MM.1S (cell line): ENCODE results near the gene SCRG1.

ENCODE experiments used
- DNase-seq: peaks from one replicate; pipeline ENCODE4 v3.0.0-alpha.2; 2015
- H2AFZ ChIP-seq: fragments of 300-600 bp; sonication (generic); 2 replicates; pipeline ENCODE4 v1.6.0; 2016; ENCODE audit warnings: antibody characterized with exemption, low read length
- H3F3A ChIP-seq: fragments of 300-600 bp; sonication (generic); 2 replicates; pipeline ENCODE4 v1.6.1; 2016; ENCODE audit warnings: mild to moderate bottlenecking, antibody characterized with exemption, low read length, moderate library complexity, mixed read lengths; ENCODE audit not compliant: insufficient read depth
- H3K27ac ChIP-seq: fragments of 300-600 bp; sonication (generic); 2 replicates; pipeline ENCODE4 v1.5.1; 2016; ENCODE audit warnings: mild to moderate bottlenecking, low read length
- H3K27me3 ChIP-seq: fragments of 300-600 bp; sonication (generic); replicated peaks from 2 replicates; pipeline ENCODE4 v1.6.0; 2016; ENCODE audit warnings: low read length; ENCODE audit not compliant: insufficient read depth
- H3K36me3 ChIP-seq: fragments of 300-600 bp; sonication (generic); replicated peaks from 2 replicates; pipeline ENCODE4 v1.6.1; 2016; ENCODE audit warnings: mild to moderate bottlenecking, low read length, mixed read lengths; ENCODE audit not compliant: insufficient read depth
- H3K4me1 ChIP-seq: fragments of 300-600 bp; sonication (generic); 2 replicates; pipeline ENCODE4 v1.6.1; 2016; ENCODE audit warnings: low read length, mixed read lengths
- H3K4me2 ChIP-seq: fragments of 300-600 bp; sonication (generic); 2 replicates; pipeline ENCODE4 v1.6.0; 2016; ENCODE audit warnings: low read depth, low read length
- H3K4me3 ChIP-seq: fragments of 300-600 bp; sonication (generic); 2 replicates; pipeline ENCODE4 v1.5.1; 2016; ENCODE audit warnings: low read length, mixed read lengths
- H3K79me2 ChIP-seq: fragments of 300-600 bp; sonication (generic); 2 replicates; pipeline ENCODE4 v1.6.1; 2016; ENCODE audit warnings: mixed run types, low read length, mixed read lengths
- H3K9ac ChIP-seq: fragments of 300-600 bp; sonication (generic); 2 replicates; pipeline ENCODE4 v1.6.1; 2016; ENCODE audit warnings: low read length, mixed read lengths
- H3K9me2 ChIP-seq: fragments of 300-600 bp; sonication (generic); replicated peaks from 2 replicates; pipeline ENCODE4 v1.6.1; 2016; ENCODE audit warnings: mild to moderate bottlenecking, low read length, mixed read lengths; ENCODE audit not compliant: insufficient read depth
- H3K9me3 ChIP-seq: fragments of 300-600 bp; sonication (generic); replicated peaks from 2 replicates; pipeline ENCODE4 v1.6.1; 2016; ENCODE audit warnings: mild to moderate bottlenecking, low read length, mixed read lengths; ENCODE audit not compliant: insufficient read depth
- H4K20me1 ChIP-seq: fragments of 300-600 bp; sonication (generic); 2 replicates; pipeline ENCODE4 v1.6.1; 2016; ENCODE audit warnings: mild to moderate bottlenecking, low read length, moderate library complexity, mixed read lengths; ENCODE audit not compliant: insufficient read depth
- CTCF ChIP-seq: fragments of 300-600 bp; sonication (generic); IDR thresholded peaks from 2 replicates; pipeline ENCODE4 v1.5.1; 2016; ENCODE audit warnings: antibody characterized with exemption, low read length, mixed read lengths
- EZH2 ChIP-seq: fragments of 300-600 bp; sonication (generic); optimal IDR thresholded peaks from 2 replicates; pipeline ENCODE3; 2017; ENCODE audit warnings: low read depth, mild to moderate bottlenecking, antibody characterized with exemption, low read length, mixed read lengths
- EZH2phosphoT487 ChIP-seq: fragments of 300-600 bp; sonication (generic); IDR thresholded peaks from 2 replicates; pipeline ENCODE4 v1.6.1; 2018; ENCODE audit warnings: antibody characterized with exemption, low read length

SCRG1 gene

GRCh38 chr4:173334891-173335752 is 63.8 kb downstream of the SCRG1 start:
- Histone ChIP-seq H3K9ac (peak overlapping the region; percentile 82), H3K9me2 (no peaks in the 10 kb centered on the region), H4K20me1 (peaks cover 9% of the 10 kb centered on the region; the same call in 1 of the 2 replicates), H2AFZ (peak overlapping the region; percentile 67), H3K27ac (peak overlapping the region; percentile 98), H3K4me2 (peak overlapping the region; percentile 81), H3F3A (peaks cover 28% of the 10 kb centered on the region), H3K79me2 (peaks cover 37% of the 10 kb centered on the region), H3K36me3 (peaks cover 16% of the 10 kb centered on the region; the same call in 1 of the 2 replicates), H3K27me3 (no peaks in the 10 kb centered on the region), H3K4me1 (peaks cover 10% of the 10 kb centered on the region; the same call in 1 of the 2 replicates), H3K9me3 (no peaks in the 10 kb centered on the region), H3K4me3 (peak overlapping the region; percentile 76)
- TF ChIP-seq EZH2 (no peak), EZH2phosphoT487 (no peak), CTCF (no peak)
- peak; percentile 85 for DNase-seq
